Central memory CD4-positive, alpha-beta T cell (primary cell): ENCODE data around the gene BMERB1.
"Not testable (repeated sequence)": the region's sequence is repeated elsewhere in the genome, so short reads cannot be mapped to it uniquely, and the experiment has no call there.

ENCODE experiments used
- DNase-seq: peaks from one replicate; pipeline ENCODE4 v3.0.0; 2022
- total RNA-seq, 3 experiments: gene quantifications; one replicate each; lab custom pipeline; 2026; lab: John Stamatoyannopoulos, UW

The BMERB1 gene
- 3.9 to 22.1 (median 6.4) reads per million in 3 experiments for total RNA-seq

GRCh38 chr16:15434425-15435215 lies at the start of gene BMERB1:
Gene BMERB1, plus strand, starts transcription at chr16:15434588. Its CDS starts 66 bp downstream, at chr16:15434654.
- peak; percentile 1 for DNase-seq

GRCh38 chr16:15388060-15388459 lies 46.3 kb upstream of the BMERB1 start:
- not testable (repeated sequence) for DNase-seq

- DNase-seq, result not testable (repeated sequence)
These were observed 44.5 kb upstream of the BMERB1 start for GRCh38 chr16:15389916-15390315.

GRCh38 chr16:15393025-15393424 lies 41.4 kb upstream of the BMERB1 start:
- not testable (repeated sequence) for DNase-seq

- not testable (repeated sequence) for DNase-seq
These were observed 38.5 kb upstream of the BMERB1 start, which contains the start of gene MPV17L for GRCh38 chr16:15395631-15396508. Gene MPV17L, plus strand, starts transcription at chr16:15395754. Its CDS starts 144 bp downstream, at chr16:15395898.

- not testable (repeated sequence) for DNase-seq
These were observed 37.9 kb upstream of the BMERB1 start for GRCh38 chr16:15396509-15396829.

- no peak for DNase-seq
These were observed 37.3 kb upstream of the BMERB1 start for GRCh38 chr16:15396948-15397594.

GRCh38 chr16:15398618-15399316 lies 35.6 kb upstream of the BMERB1 start:
- no peak for DNase-seq

GRCh38 chr16:15399317-15399716 lies 35.1 kb upstream of the BMERB1 start:
- no peak for DNase-seq

- not testable (repeated sequence) for DNase-seq
These were observed 34.1 kb upstream of the BMERB1 start for GRCh38 chr16:15400314-15400713.

- DNase-seq, result no peak
These were observed 32.4 kb upstream of the BMERB1 start for GRCh38 chr16:15401972-15402371.

GRCh38 chr16:15403392-15403995 lies 30.9 kb upstream of the BMERB1 start:
- DNase-seq, result no peak

- not testable (repeated sequence) for DNase-seq
These were observed 30.3 kb upstream of the BMERB1 start for GRCh38 chr16:15404091-15404490.

GRCh38 chr16:15404792-15405191 lies 29.6 kb upstream of the BMERB1 start:
- DNase-seq, result no peak

- not testable (repeated sequence) for DNase-seq
These were observed 26.6 kb upstream of the BMERB1 start for GRCh38 chr16:15407756-15408155.

- not testable (repeated sequence) for DNase-seq
These were observed 24.9 kb upstream of the BMERB1 start for GRCh38 chr16:15409476-15409875.

- DNase-seq, result no peak
These were observed 18.8 kb upstream of the BMERB1 start for GRCh38 chr16:15415511-15415985.

- DNase-seq, result no peak
These were observed 17.2 kb upstream of the BMERB1 start for GRCh38 chr16:15417197-15417596.

- DNase-seq, result no peak
These were observed 16.2 kb upstream of the BMERB1 start for GRCh38 chr16:15418206-15418605.

- DNase-seq, result not testable (repeated sequence)
These were observed 12.7 kb upstream of the BMERB1 start for GRCh38 chr16:15421696-15422095.

- no peak for DNase-seq
These were observed 12.2 kb upstream of the BMERB1 start for GRCh38 chr16:15422222-15422621.

GRCh38 chr16:15425861-15426260 lies 8.5 kb upstream of the BMERB1 start:
- no peak for DNase-seq
